ENCODE measurements around the gene CYB561D1.

DNA sequence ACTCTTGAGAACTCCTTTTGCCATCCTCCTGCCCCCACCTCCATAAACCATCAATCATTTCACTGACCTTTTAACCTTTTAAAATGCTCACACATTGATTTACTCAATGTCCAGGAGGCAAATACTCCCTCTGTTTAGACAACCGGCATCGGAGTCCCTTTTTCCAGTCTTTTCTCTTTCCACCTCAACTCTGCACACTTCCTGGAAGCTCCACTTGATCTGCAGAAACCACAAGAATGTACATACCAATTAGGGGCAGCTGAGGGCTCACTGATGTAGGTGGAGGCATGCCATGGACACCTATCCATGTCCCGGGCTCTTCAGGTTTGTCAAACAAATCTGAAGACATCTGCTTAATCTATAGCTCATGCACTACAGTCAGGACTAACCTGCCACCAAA lies 21.0 kb downstream of the CYB561D1 start:
- no peak for TF ChIP-seq EZH2 (IDR thresholded peaks at IDR 0.05; ENCODE audit: borderline replicate concordance, low read length)
- TF ChIP-seq, protein P1, sequence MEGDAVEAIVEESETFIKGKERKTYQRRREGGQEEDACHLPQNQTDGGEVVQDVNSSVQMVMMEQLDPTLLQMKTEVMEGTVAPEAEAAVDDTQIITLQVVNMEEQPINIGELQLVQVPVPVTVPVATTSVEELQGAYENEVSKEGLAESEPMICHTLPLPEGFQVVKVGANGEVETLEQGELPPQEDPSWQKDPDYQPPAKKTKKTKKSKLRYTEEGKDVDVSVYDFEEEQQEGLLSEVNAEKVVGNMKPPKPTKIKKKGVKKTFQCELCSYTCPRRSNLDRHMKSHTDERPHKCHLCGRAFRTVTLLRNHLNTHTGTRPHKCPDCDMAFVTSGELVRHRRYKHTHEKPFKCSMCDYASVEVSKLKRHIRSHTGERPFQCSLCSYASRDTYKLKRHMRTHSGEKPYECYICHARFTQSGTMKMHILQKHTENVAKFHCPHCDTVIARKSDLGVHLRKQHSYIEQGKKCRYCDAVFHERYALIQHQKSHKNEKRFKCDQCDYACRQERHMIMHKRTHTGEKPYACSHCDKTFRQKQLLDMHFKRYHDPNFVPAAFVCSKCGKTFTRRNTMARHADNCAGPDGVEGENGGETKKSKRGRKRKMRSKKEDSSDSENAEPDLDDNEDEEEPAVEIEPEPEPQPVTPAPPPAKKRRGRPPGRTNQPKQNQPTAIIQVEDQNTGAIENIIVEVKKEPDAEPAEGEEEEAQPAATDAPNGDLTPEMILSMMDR (IDR thresholded peaks at IDR 0.05; ENCODE audit: low read length): no peak
